Stimulated activated CD8-positive, alpha-beta memory T cell treated with anti-CD3 and anti-CD28 coated beads, Interleukin-4, amount 100 ng/mL, for 4 hours (primary cell): Measurements from ENCODE around the gene BRD7.

Source experiments
- DNase-seq, 2 donors: peaks; one replicate each; pipeline ENCODE4 v3.0.0-alpha.2; 2020; ENCODE audit warnings: low read depth in 2 of 2, low spot score in 1 of 2

The BRD7 gene

DNA sequence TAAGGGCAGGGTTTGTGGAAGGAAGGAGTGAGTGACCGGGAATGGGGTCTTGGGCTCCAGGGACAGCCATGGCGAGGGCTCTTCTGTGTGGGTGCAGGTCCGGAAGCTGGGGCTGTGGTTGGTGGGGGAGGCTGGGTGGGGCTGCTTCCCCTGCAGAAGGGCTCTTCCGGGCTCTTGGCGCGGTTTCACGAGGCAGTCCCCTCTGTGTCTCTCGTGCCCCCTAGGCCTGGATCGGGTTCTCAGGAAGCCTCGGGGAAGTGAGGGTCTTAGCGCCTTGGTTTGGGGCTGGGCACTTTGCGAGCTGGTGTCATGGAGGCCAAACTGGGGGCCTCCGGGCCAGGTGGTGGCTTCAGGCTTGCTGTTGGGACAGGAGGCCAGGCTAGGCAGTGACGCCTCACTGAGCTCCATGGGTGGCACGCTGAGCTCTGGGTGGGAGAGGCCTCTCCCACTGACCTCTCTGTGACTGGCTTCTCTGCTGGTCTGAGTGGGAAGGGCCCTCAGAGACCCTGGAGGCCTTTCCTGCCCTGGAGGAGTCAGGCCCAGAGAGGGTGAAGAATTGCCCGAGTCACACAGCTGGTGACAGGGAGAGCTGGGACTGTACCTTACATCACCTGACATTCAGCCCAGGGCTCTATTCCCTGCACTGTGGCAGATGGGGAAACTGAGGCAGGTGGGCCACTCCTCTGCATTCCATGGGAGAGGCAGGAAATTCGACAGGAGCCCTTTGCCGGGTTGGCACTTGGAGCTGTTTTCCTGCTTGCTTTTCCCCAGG lies 94.3 kb downstream of the BRD7 start:
- peak in 1 of 2 donors; percentile 35 for DNase-seq

DNA sequence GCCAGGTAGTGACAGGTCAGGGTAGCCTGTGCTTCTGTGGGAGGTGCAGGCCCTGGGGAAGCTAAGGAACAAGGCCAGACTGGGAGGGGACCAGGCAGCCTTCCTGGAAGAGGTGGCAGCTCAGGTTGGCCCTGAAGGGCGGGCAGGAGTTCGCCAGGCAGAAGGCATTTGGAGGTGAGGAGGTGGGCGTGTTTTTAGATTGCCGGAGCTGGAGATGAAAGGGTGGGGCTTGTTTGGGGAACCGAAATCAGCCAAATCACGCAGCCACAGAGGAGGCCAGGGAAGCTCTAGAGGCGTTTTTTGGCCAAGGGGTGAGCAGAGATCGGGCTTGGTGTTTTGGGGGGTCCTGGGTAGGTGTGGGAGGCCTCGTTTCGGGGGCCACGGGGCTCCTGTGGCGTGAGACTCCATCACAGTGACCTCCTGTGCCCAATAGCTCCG lies 94.9 kb downstream of the BRD7 start:
- DNase-seq: no peak

DNA sequence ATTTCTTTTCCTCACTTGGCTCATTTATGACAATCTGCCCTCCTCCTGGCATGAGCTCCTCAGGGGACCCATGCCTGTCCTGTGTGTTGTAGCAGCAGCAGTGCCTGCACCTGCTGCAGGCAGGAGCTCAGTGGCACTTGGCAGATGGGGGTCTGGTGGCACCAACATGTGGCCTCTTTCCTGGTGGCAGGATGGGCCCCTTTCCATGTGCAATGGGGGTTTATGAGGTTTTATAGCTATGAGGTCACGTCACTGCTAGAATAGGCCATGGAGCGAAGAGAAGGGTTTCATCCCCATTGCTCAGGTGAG lies 95.5 kb downstream of the BRD7 start:
- DNase-seq: no peak

DNA sequence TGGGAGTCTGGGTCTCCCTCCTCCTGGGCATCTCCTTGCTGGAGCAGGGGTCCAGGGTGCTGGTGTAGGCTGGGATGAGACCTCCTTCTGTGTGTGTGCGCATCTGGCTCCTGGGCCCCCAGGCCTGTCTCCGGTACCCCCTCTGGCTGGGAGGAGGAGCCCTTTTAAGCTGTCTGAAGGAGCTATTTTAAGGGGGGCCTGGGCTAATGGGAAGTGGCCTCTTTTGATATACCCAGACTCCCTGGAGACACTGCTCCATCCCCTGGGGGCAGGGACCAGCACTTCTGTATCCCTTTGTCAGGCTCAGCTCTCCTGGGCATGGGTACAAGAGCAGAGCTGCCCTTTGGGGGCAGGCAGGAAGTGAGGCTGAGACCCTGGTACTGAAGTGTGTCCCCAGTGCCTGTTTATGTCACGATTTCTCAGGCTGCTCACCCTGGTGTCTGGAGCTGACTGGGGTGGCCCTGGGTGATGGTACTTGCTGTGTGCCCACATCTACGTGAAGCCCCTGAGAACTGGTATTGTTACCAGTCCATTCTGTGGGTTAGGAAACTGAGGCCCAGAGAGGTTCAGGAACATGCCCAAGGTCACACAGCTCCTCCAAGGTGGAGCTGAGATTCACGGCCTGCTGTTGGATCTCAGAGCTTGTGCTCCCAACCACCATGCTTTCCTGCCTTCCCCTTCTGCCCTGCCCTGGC lies 96.0 kb downstream of the BRD7 start:
- no peak for DNase-seq

DNA sequence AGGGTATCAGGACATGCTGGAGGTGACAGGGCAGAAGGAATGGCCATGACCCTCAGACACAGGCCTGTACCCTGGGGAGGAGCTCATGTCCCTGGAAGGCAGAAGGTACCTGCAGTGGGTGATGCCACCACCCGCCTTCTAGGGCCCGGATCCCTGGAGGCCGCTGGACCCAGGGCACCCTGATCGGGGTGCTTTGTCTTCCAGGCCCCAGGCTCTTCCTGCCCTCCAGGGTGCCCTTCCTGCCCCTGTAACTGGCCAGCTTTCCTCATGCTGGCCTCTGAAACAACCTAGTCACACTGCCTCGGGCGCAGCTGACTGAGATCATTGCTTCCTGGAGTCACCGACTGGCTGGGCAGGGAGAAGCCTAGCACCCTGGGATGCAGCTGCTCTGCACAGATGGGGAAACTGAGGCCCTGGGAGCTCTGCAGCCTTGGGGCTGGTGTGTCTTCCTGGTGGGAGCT lies 96.6 kb downstream of the BRD7 start:
- DNase-seq: no peak

DNA sequence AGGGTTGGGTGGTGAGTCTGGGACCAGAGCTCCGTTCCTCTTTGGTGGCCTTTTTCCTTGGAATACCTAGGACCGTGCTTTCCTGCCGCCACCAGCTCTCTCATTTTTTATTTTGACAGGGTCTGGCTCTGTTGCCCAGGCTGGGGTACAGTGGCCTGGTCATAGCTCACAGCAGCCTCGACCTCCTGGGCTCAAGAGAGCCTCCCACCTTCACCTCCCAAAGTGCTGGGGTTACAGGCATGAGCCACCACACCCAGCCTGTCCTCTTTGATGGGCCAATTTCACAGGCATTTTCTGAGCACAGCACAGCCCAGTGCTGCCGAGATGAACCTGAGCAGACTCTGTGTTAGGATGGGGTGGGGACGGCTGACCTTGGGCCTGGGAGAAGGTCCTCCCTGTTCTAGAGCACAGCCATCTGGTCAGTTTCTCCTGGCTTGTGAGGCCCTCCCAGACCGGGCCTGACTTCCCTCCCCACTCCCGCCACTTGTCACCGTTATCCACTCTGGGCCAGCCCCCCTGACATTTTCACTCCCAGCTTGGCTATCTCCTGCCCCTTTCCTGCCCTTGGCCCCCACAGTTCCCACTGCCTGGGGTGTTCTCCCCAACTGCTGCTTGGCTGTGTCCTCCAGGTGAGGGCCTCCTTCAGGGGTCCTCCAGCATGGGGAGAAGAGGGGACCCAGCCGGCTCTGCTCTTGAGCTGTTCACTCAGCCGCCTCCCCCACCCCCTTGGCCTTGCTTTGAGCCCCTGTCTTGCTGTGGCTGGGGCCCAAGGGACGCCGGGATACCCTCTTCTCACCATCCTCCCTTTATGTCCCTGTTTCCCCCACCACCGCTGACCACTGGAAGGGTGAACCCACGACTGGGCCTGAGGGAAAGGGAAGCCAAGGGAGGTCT lies 97.4 kb downstream of the BRD7 start:
- no peak for DNase-seq

DNA sequence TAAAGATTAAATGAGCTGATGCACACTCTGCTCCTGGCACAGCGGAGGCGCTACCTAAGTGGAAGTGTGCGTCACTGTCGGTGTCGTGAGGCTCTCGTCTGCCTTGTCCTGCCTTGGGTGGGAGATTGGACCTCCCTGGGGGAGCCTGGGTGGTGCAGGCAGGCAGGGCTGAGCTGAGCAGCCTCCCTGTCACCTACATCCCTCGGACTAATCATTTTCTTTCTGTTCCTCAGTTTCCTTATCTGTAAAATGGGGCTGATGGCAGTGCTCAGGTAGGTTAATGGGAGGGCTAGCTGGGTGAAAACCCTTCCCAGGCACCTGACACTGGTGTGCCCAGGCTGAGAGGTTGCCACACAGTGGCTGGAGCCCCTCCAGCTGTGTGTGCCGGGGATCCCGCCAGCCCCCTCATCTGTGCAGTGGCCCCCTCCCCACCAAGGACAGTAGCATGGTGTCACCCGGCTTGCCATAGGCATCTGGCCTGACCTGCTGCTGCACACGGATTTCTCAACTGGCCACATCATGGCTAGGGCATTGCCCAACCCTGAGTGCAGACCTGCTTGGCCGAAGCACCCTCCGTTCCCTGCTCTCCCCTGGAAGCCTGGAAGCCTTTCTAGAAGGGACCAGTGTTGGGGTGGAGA lies 98.2 kb downstream of the BRD7 start:
- DNase-seq: no peak

DNA sequence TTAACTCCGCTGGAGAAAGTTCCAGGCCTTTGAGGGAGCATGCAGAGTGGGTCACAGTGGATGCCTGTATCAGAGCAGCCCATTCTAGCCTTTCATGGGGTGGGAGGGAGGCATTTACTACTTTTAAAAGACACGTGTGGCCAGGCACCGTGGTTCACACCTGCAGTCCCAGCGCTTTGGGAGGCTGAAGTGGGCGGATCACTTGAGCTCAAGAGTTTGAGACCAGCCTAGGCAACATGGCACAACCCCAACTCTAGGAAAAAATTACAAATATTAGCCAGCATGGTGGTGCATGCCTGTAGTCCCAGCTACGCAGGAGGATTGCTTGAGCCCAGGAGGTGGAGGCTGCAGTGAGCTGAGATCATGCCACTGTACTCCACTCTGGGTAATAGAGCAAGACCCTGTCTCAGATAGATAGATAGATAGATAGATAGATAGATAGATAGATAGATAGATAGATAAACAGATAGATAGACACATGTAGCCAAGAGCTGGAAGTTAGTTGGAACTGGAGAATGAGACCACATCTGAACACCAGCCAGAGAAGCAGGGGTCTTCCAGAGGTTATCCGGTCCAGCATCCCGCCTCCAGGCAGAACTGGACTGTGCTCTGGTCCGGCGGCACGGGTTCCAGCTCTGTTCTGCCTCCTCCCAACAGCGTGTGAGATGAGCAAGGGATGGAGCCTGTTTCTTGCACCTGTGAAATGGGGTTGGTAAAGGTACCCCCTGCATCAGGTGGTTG lies 98.8 kb downstream of the BRD7 start:
- DNase-seq: no peak

DNA sequence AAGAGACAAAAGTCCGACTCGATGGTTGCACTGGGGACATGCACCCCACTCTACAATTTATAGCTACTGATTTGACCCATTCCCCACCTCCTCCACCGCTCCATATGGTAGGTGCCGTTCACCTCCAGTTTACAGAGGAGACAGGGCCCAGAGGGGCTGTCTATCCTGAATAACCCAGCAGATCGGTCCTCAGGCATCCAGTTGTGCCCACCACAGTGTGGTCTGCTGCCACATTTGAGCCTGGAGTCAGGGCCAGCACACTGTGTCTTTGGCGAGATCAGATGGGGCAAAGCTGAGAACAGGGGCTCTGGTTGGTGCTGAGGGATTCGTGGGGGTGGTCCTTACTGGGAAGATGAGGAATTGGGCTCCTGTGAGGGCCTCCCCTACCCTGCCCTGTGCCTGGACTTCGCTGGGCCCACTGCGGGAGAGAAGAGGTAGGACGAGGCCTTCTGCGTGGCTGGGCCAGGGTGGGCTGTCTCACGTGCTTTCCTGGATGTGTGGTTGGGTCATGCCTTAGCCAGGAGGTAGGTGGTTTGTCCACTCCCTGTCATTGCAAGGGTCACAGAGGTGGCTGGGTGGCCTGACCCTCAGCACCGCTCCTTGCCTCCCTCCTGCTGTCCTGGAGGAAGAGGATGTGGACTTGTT lies 99.6 kb downstream of the BRD7 start:
- no peak for DNase-seq

DNA sequence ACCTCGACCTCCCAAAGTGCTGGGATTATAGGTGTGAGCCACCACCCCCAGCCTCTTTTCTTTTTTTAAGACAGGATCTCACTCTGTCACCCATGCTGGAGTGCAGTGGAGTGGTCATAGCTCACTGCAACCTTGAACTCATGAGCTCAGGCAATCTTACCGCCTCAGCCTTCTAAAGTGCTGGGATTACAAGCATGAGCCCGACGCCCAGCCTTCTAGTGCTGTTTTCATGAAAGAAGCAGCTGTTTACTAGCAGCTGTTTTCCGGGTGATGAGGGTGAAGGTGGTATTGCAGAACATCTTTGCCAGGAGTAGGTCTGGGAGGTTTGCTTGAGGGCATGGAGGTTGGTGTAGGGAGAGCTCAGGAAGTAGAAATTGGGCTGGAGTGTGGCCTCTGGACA lies 100.4 kb downstream of the BRD7 start:
- no peak for DNase-seq

DNA sequence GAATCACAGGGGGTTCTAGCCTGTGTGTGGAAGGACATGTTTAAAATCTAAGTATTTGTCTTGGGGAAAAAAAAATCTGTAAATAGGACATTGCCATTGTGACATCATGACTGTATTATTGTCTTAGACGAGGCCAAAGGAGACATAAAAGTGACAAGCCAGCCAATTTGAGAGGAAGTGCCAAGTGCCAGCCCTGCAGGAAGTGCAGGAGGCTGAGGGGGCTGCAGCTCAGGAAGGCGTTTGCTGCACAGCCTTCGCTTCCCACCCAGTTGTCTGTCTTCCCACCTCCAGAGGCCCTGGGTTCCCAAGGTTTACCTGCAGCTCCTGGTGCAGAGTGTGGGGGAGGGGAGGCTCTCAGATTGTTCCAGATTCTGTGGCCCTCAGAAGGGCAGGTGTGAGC lies 101.1 kb downstream of the BRD7 start:
- DNase-seq: no peak

DNA sequence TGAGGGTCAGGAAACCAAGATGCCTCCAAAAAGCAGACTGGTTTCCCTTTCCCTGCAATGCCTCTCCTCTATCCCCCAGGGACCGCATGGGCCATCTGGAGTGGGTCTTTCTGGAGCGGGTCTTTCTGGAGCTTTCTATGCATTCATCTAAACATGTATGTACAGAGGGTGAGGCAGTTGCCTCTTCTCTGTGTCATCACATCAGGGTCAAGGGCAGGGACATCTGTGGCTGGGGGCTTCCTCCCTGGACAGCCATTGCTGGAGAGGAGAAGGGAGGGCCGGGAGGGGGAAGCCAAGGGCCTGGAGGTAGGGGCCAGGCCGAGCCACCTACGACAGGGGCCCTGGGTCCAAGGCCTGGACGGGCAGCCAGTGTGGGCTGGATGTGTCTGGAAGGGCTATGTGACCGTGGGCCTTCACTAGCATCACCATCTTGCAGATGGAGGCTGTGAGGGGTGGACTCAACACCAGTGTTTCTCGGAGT lies 101.6 kb downstream of the BRD7 start:
- no peak for DNase-seq

DNA sequence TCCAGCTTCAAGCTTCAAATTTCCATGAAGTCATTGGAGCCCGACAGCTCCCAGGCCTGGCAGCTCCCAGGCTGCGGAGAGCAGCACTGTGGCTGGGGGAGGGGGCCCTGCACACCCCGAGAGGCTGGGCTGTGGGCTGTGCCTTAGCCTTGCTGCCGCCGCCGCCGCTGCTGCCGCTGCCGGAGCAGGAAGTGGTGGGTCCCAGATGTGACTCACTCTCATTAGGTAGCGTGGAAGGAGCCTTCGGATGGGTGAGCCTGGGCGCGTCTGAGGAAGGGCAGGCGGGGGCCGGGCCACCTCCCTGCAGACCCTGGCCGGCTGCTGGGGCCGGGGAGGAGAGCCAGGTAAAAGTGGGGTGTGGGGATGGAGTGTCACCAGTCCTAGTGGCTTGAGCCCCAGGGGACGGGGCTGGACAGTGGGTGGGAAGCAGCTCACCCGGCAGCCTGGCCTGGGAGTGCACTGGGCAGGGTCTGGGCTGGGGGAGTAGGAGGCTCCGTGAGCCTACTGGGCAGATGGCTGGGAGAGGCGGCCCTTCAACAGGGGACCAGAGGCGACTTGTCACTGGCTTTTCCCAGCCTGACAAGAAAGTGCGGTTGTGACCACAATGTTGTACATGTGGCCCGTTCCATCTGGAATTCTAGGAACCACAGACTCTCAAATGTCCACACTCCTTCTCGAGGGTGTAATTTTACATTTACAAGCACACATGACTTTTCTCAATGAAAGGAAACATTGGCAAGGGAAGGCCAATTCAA lies 102.3 kb downstream of the BRD7 start, which contains the start of gene ADCY7:
ADCY7 (plus strand) TSS at position 215 of the 755 bp plus-strand sequence. CDS start 21,629 bp downstream, outside the sequence.
- DNase-seq: peak; percentile 64 to 75
